Liver (tissue), 9 donors: ENCODE results near the gene THSD7B. TPM values are rescaled to one million over a fixed set of nuclear protein-coding genes. Genes with fewer than 3 reads are reported as not detected.

Source experiments
- DNase-seq: peaks from one replicate; pipeline ENCODE4 v3.0.0-alpha.2; 2017; ENCODE audit warnings: low spot score
- H3K27ac ChIP-seq, 2 donors: one replicate each; pipeline ENCODE4 v1.7.0; 2013; ENCODE audit warnings: inconsistent platforms in 2 of 2, low read length in 2 of 2, control low read depth in 1 of 2, low read depth in 1 of 2, mild to moderate bottlenecking in 1 of 2
- H3K27me3 ChIP-seq, 4 donors: one replicate each; pipeline versions ENCODE4 v1.6.1 to v1.7.0; 2013; ENCODE audit warnings: low read length in 3 of 4, inconsistent platforms in 1 of 4, mild to moderate bottlenecking in 1 of 4, moderate library complexity in 1 of 4; ENCODE audit not compliant: control insufficient read depth in 4 of 4, insufficient read depth in 4 of 4
- H3K36me3 ChIP-seq, 4 donors: one replicate each; pipeline versions ENCODE4 v1.6.1 to v1.7.0; 2013; ENCODE audit warnings: low read length in 3 of 4, mild to moderate bottlenecking in 3 of 4, low read depth in 1 of 4, moderate library complexity in 1 of 4; ENCODE audit not compliant: control insufficient read depth in 4 of 4, insufficient read depth in 3 of 4
- H3K4me1 ChIP-seq, 4 donors: one replicate each; pipeline versions ENCODE4 v1.6.1 to v1.7.0; 2013; ENCODE audit warnings: low read length in 3 of 4, mild to moderate bottlenecking in 3 of 4, moderate library complexity in 1 of 4; ENCODE audit not compliant: control insufficient read depth in 4 of 4, insufficient read depth in 4 of 4
- H3K4me3 ChIP-seq, 3 donors: one replicate each; pipeline versions ENCODE4 v1.6.1 to v1.7.0; 2013; ENCODE audit warnings: low read length in 3 of 3, control low read depth in 1 of 3, low read depth in 1 of 3, mild to moderate bottlenecking in 1 of 3
- H3K9ac ChIP-seq, 2 donors: one replicate each; pipeline ENCODE4 v1.7.0; 2013; ENCODE audit warnings: low read length in 2 of 2, mild to moderate bottlenecking in 2 of 2, moderate library complexity in 2 of 2, control low read depth in 1 of 2, low read depth in 1 of 2
- H3K9me3 ChIP-seq, 4 donors: one replicate each; pipeline versions ENCODE4 v1.6.1 to v1.7.0; 2013; ENCODE audit warnings: low read length in 3 of 4; ENCODE audit not compliant: control insufficient read depth in 4 of 4
- EGR1 ChIP-seq, 2 donors: IDR thresholded peaks; 2 replicates each; pipeline ENCODE4 v1.6.1; 2016 to 2018; ENCODE audit warnings: antibody characterized with exemption in 2 of 2, low read depth in 2 of 2
- FOXA1 ChIP-seq: IDR thresholded peaks from 2 replicates; pipeline ENCODE4 v1.6.1; 2016; ENCODE audit warnings: antibody characterized with exemption
- GABPA ChIP-seq, 2 donors: IDR thresholded peaks in 1 of 2; conservative IDR thresholded peaks in 1 of 2; 2 replicates each; pipeline ENCODE4 v1.6.1; 2016; ENCODE audit warnings: antibody characterized with exemption in 2 of 2, mild to moderate bottlenecking in 1 of 2, moderate library complexity in 1 of 2
- RAD21 ChIP-seq, 2 donors: IDR thresholded peaks; 2 replicates each; pipeline ENCODE4 v1.6.1; 2016; ENCODE audit warnings: antibody characterized with exemption in 2 of 2, mild to moderate bottlenecking in 2 of 2
- RXRA ChIP-seq, 2 donors: IDR thresholded peaks; 2 replicates each; pipeline ENCODE4 v1.6.1; 2017 to 2018; ENCODE audit warnings: antibody characterized with exemption in 2 of 2, mild to moderate bottlenecking in 1 of 2
- SP1 ChIP-seq: IDR thresholded peaks from 2 replicates; pipeline ENCODE4 v1.6.1; 2018; ENCODE audit warnings: antibody characterized with exemption, mild to moderate bottlenecking
- TAF1 ChIP-seq: conservative IDR thresholded peaks from 2 replicates; pipeline ENCODE4 v1.6.1; 2016; ENCODE audit warnings: antibody characterized with exemption, mild to moderate bottlenecking
- YY1 ChIP-seq: IDR thresholded peaks from 2 replicates; pipeline ENCODE4 v1.6.1; 2016; ENCODE audit warnings: antibody characterized with exemption, mild to moderate bottlenecking
- WGBS: extraction: QIAGEN DNeasy Blood & Tissue Kit; methylation state at CpG from one replicate; pipeline ENCODE4 v1.1.7; 2013; 5-methylcytosine and 5-hydroxymethylcytosine counted together
- polyA plus RNA-seq, 2 donors: library from polyadenylated mRNA; stranded (reverse) in 1 of 2; unstranded in 1 of 2; fragments of 200-250 nt in 1 of 2; fragments of >200 nt in 1 of 2; fragmentation: Nextera tagmentation in 1 of 2; extraction: Ambion mirVana in 1 of 2; gene quantifications; one replicate each; pipeline versions ENCODE4 v1.2.1 to v1.2.3, GENCODE V29; 2013 to 2015
- total RNA-seq, 2 donors: library from RNA; depleted of rRNA; stranded (reverse); fragments of >200 nt; gene quantifications; one replicate each; pipeline ENCODE4 v1.2.3, GENCODE V29; 2014
- TF ChIP-seq, protein P1 (sequence below): IDR thresholded peaks from 2 replicates; pipeline ENCODE4 v1.6.1; 2016; ENCODE audit warnings: antibody characterized with exemption
- TF ChIP-seq, protein P2 (sequence below): IDR thresholded peaks from 2 replicates; pipeline ENCODE4 v1.6.1; 2016; ENCODE audit warnings: antibody characterized with exemption
- TF ChIP-seq, protein P3 (sequence below): fragments of 150-350 bp; IDR thresholded peaks from 2 replicates; pipeline ENCODE4 v1.5.1; 2017; ENCODE audit warnings: improper control_type of control experiment, low read depth, low read length; ENCODE audit not compliant: missing input control
- donor health status: healthy.
- donor health status: healthy.
- donor health status: healthy.
- donor health status: healthy.
- donor health status: healthy.

Gene THSD7B
- total and polyA plus RNA-seq, 4 donors = 0.01 to 0.75 (median 0.42) TPM; not detected in 1

- Histone ChIP-seq H3K36me3 (no peaks in the 10 kb centered on the region), H3K4me1 (no peaks in the 10 kb centered on the region), H3K9ac (no peak overlapping the region), H3K4me3 (no peak overlapping the region), H3K27ac (no peak overlapping the region), H3K9me3 (no peaks in the 10 kb centered on the region), H3K27me3 (peaks cover 0 to 4% (median 0%) of the 10 kb centered on the region in 4 donors)
- 53% methylated on average over 1 of the region's 1 CpG for WGBS
- TF ChIP-seq, protein P1, sequence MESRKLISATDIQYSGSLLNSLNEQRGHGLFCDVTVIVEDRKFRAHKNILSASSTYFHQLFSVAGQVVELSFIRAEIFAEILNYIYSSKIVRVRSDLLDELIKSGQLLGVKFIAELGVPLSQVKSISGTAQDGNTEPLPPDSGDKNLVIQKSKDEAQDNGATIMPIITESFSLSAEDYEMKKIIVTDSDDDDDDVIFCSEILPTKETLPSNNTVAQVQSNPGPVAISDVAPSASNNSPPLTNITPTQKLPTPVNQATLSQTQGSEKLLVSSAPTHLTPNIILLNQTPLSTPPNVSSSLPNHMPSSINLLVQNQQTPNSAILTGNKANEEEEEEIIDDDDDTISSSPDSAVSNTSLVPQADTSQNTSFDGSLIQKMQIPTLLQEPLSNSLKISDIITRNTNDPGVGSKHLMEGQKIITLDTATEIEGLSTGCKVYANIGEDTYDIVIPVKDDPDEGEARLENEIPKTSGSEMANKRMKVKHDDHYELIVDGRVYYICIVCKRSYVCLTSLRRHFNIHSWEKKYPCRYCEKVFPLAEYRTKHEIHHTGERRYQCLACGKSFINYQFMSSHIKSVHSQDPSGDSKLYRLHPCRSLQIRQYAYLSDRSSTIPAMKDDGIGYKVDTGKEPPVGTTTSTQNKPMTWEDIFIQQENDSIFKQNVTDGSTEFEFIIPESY = no peak
- TF ChIP-seq, protein P2, sequence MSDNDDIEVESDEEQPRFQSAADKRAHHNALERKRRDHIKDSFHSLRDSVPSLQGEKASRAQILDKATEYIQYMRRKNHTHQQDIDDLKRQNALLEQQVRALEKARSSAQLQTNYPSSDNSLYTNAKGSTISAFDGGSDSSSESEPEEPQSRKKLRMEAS = no peak
- TF ChIP-seq, protein P3, sequence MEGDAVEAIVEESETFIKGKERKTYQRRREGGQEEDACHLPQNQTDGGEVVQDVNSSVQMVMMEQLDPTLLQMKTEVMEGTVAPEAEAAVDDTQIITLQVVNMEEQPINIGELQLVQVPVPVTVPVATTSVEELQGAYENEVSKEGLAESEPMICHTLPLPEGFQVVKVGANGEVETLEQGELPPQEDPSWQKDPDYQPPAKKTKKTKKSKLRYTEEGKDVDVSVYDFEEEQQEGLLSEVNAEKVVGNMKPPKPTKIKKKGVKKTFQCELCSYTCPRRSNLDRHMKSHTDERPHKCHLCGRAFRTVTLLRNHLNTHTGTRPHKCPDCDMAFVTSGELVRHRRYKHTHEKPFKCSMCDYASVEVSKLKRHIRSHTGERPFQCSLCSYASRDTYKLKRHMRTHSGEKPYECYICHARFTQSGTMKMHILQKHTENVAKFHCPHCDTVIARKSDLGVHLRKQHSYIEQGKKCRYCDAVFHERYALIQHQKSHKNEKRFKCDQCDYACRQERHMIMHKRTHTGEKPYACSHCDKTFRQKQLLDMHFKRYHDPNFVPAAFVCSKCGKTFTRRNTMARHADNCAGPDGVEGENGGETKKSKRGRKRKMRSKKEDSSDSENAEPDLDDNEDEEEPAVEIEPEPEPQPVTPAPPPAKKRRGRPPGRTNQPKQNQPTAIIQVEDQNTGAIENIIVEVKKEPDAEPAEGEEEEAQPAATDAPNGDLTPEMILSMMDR = no peak
- TF ChIP-seq TAF1 (no peak), RAD21 (IDR thresholded peaks at IDR 0.05) (no peak)
- no peak for DNase-seq
These were observed 441.7 kb downstream of the THSD7B start for GRCh38 chr2:137207030-137207429.

DNA sequence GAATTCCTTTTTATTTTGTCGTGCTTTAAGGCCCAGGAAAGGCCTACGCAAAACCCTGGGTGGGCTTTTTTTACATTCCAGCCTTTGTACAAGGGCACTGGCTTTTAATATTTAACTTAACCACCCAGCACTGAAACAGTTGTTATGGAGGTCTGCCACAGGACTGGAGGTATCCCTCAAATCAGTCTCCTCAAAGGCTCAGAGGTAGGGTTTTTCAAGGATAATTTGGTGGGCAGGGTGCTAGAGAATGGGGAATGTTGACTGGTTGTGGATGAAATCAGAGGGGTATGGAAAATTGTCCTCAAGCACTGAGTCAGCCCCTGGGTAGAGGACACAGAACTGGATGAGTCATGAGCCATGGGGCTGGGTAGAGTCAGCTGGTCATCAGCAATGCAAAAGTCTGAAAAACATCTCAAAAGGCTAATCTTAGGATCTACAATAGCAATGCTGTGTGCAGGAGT, 443.1 kb downstream of the THSD7B start:
- H3K9ac ChIP-seq = no peak overlapping the region
- H3K4me3 ChIP-seq = no peak overlapping the region
- H3K27ac ChIP-seq = no peak overlapping the region
- TF ChIP-seq, protein P1 = no peak
- TF ChIP-seq, protein P2 = no peak
- TF ChIP-seq, protein P3 = no peak
- TF ChIP-seq SP1 (no peak), GABPA (IDR thresholded peaks at IDR 0.05 in 1 of 2, conservative IDR thresholded peaks at IDR 0.05 in 1 of 2) (no peak), YY1 (no peak), TAF1 (no peak), EGR1 (IDR thresholded peaks at IDR 0.05; ENCODE audit: low read depth in 2 of 2) (no peak), FOXA1 (no peak), RXRA (IDR thresholded peaks at IDR 0.05) (no peak)
- 52% methylated on average over 2 of the region's 2 CpGs for WGBS
- H3K36me3 ChIP-seq = no peaks in the 10 kb centered on the region
- no peaks in the 10 kb centered on the region for H3K9me3 ChIP-seq
- H3K4me1 ChIP-seq = no peaks in the 10 kb centered on the region
- DNase-seq = no peak
- peaks cover 0 to 4% (median 0%) of the 10 kb centered on the region in 4 donors for H3K27me3 ChIP-seq
